SK-N-SH (cell line): ENCODE measurements around the gene AKT3. TPM values are rescaled to one million over a fixed set of nuclear protein-coding genes. Genes with fewer than 3 reads are reported as not detected.
A peak's percentile ranks its signal among the peaks of the same experiment; 100 is the strongest.
"Not testable (repeated sequence)": the region's sequence is repeated elsewhere in the genome, so short reads cannot be mapped to it uniquely, and the experiment has no call there.

Experiments
- CTCF ChIA-PET: fragments of 300-600, 350-600 bp; formaldehyde crosslinking; extraction: SDS; loops from one replicate; lab custom pipeline; 2021; lab: Yijun Ruan, JAX
- POLR2A ChIA-PET: fragments of 350-600 bp; sonication (Branson Sonifier 250); formaldehyde crosslinking; extraction: SDS; loops from one replicate; lab custom pipeline; 2020; ENCODE audit warnings: antibody characterized with exemption, inconsistent platforms; lab: Yijun Ruan, JAX
- DNase-seq: peaks from one replicate; pipeline ENCODE4 v3.0.0; 2012
- H2AFZ ChIP-seq: fragments of 200-600 bp; sonication (generic); 2 replicates; pipeline ENCODE4 v1.8.1; 2016; ENCODE audit warnings: antibody characterized with exemption, mild to moderate bottlenecking, low read depth
- H3F3A ChIP-seq: fragments of 200-600 bp; sonication (generic); replicated peaks from 2 replicates; pipeline ENCODE3; 2016; ENCODE audit warnings: antibody characterized with exemption, mild to moderate bottlenecking; ENCODE audit not compliant: insufficient read depth
- H3K27ac ChIP-seq, 2 experiments: fragments of 200-500 bp in 1 of 2; fragments of 200-600 bp in 1 of 2; sonication (Bioruptor generic) in 1 of 2; sonication (generic), shearing (Covaris generic) in 1 of 2; 2 replicates each; pipeline versions ENCODE4 v1.5.1 to v1.6.1; 2014 to 2016; ENCODE audit warnings: low read depth in 2 of 2, inconsistent platforms in 1 of 2, low read length in 1 of 2, mild to moderate bottlenecking in 1 of 2, mixed read lengths in 1 of 2
- H3K27me3 ChIP-seq: fragments of 200-600 bp; sonication (generic), shearing (Covaris generic); 2 replicates; pipeline ENCODE4 v1.6.1; 2016; ENCODE audit warnings: mixed run types; ENCODE audit not compliant: insufficient read depth
- H3K36me3 ChIP-seq, 2 experiments: fragments of 200-500 bp in 1 of 2; fragments of 200-600 bp in 1 of 2; sonication (Bioruptor generic) in 1 of 2; sonication (generic) in 1 of 2; replicated peaks in 1 of 2; 2 replicates each; pipeline versions ENCODE3 to v1.5.1; 2014 to 2016; ENCODE audit warnings: low read length in 1 of 2, mild to moderate bottlenecking in 1 of 2; ENCODE audit not compliant: insufficient read depth in 2 of 2, control insufficient read depth in 1 of 2
- H3K4me1 ChIP-seq, 2 experiments: fragments of 200-500 bp in 1 of 2; fragments of 200-600 bp in 1 of 2; sonication (Bioruptor generic) in 1 of 2; sonication (generic), shearing (Covaris generic) in 1 of 2; 2 replicates each; pipeline versions ENCODE4 v1.5.1 to v1.6.1; 2014 to 2016; ENCODE audit warnings: low read depth in 1 of 2, low read length in 1 of 2, mixed run types in 1 of 2; ENCODE audit not compliant: insufficient read depth in 2 of 2, control insufficient read depth in 1 of 2
- H3K4me2 ChIP-seq: fragments of 200-600 bp; sonication (generic), shearing (Covaris generic); 2 replicates; pipeline ENCODE4 v1.6.1; 2017; ENCODE audit warnings: mixed run types
- H3K4me3 ChIP-seq, 2 experiments: fragments of 200-500 bp in 1 of 2; fragments of 200-600 bp in 1 of 2; sonication (Bioruptor generic) in 1 of 2; sonication (generic), shearing (Covaris generic) in 1 of 2; 2 replicates each; pipeline versions ENCODE4 v1.5.1 to v1.8.1; 2014 to 2016; ENCODE audit warnings: low read depth in 2 of 2, inconsistent platforms in 1 of 2, low read length in 1 of 2, mild to moderate bottlenecking in 1 of 2, mixed read lengths in 1 of 2, moderate library complexity in 1 of 2
- H3K79me2 ChIP-seq: fragments of 200-600 bp; sonication (generic); 2 replicates; pipeline ENCODE4 v1.8.1; 2017; ENCODE audit warnings: mild to moderate bottlenecking; ENCODE audit not compliant: insufficient read depth
- H3K9ac ChIP-seq: fragments of 200-600 bp; sonication (generic); 2 replicates; pipeline ENCODE4 v1.6.1; 2017; ENCODE audit warnings: mixed run types
- H3K9me2 ChIP-seq: fragments of 200-600 bp; sonication (generic); 2 replicates; pipeline ENCODE4 v1.6.1; 2017; ENCODE audit warnings: mixed run types
- H3K9me3 ChIP-seq: fragments of 200-600 bp; sonication (generic); 2 replicates; pipeline ENCODE4 v1.6.1; 2017; ENCODE audit warnings: mixed run types, mild to moderate bottlenecking, moderate library complexity
- H4K20me1 ChIP-seq: fragments of 200-600 bp; sonication (generic); 2 replicates; pipeline ENCODE4 v1.6.1; 2017; ENCODE audit warnings: mild to moderate bottlenecking, mixed run types; ENCODE audit not compliant: insufficient read depth
- CHD2 ChIP-seq: fragments of 150-350 bp; IDR thresholded peaks from 2 replicates; pipeline ENCODE4 v1.6.1; 2018; ENCODE audit warnings: low read length; ENCODE audit not compliant: partially characterized antibody
- ELF1 ChIP-seq: IDR thresholded peaks from 2 replicates; pipeline ENCODE4 v1.4.0; 2012
- EP300 ChIP-seq, 2 experiments: IDR thresholded peaks; 2 replicates each; pipeline versions ENCODE4 v1.4.0 to v1.6.1; 2012; ENCODE audit warnings: borderline replicate concordance in 1 of 2, low read depth in 1 of 2, low read length in 1 of 2
- EZH2phosphoT487 ChIP-seq: fragments of 200-600 bp; sonication (generic); IDR thresholded peaks from 2 replicates; pipeline ENCODE4 v1.6.1; 2017; ENCODE audit warnings: low read depth, mixed run types, mild to moderate bottlenecking, antibody characterized with exemption, moderate library complexity, borderline replicate concordance
- FOSL2 ChIP-seq: IDR thresholded peaks from 2 replicates; pipeline ENCODE4 v1.4.0; 2012; ENCODE audit warnings: low read depth, mild to moderate bottlenecking, moderate library complexity, borderline replicate concordance
- FOXJ3 ChIP-seq: sonication (generic); formaldehyde crosslinking; IDR thresholded peaks from 2 replicates; pipeline ENCODE4 v1.5.1; 2020; ENCODE audit warnings: mild to moderate bottlenecking, missing genetic modification reagents
- GABPA ChIP-seq: IDR thresholded peaks from 2 replicates; pipeline ENCODE4 v1.4.0; 2012; ENCODE audit warnings: low read depth, mild to moderate bottlenecking
- GATA2 ChIP-seq: sonication (generic); formaldehyde crosslinking; IDR thresholded peaks from 2 replicates; pipeline ENCODE4 v1.5.0; 2020; ENCODE audit warnings: mild to moderate bottlenecking, missing genetic modification reagents
- IRF3 ChIP-seq: fragments of 150-350 bp; IDR thresholded peaks from 2 replicates; pipeline ENCODE4 v1.6.1; 2016; ENCODE audit warnings: mild to moderate bottlenecking, low read depth, low read length
- JUND ChIP-seq: IDR thresholded peaks from 2 replicates; pipeline ENCODE4 v1.4.0; 2012
- MEF2A ChIP-seq: IDR thresholded peaks from 2 replicates; pipeline ENCODE4 v1.4.0; 2012; ENCODE audit warnings: low read depth, borderline replicate concordance
- NFIC ChIP-seq: IDR thresholded peaks from 2 replicates; pipeline ENCODE4 v1.4.0; 2012; ENCODE audit warnings: borderline replicate concordance
- NRF1 ChIP-seq: IDR thresholded peaks from 2 replicates; pipeline ENCODE4 v1.6.1; 2012; ENCODE audit warnings: low read depth, mild to moderate bottlenecking, low read length
- RAD21 ChIP-seq: IDR thresholded peaks from 2 replicates; pipeline ENCODE4 v1.6.1; 2012; ENCODE audit warnings: mild to moderate bottlenecking, low read length
- RXRA ChIP-seq: IDR thresholded peaks from 2 replicates; pipeline ENCODE4 v1.4.0; 2012; ENCODE audit warnings: low read depth, mild to moderate bottlenecking, borderline replicate concordance
- TCF12 ChIP-seq: IDR thresholded peaks from 2 replicates; pipeline ENCODE4 v1.4.0; 2012
- USF2 ChIP-seq: fragments of 150-350 bp; IDR thresholded peaks from 2 replicates; pipeline ENCODE4 v1.6.1; 2017; ENCODE audit warnings: antibody characterized with exemption, low read length, low read depth, borderline replicate concordance
- YY1 ChIP-seq: IDR thresholded peaks from 2 replicates; pipeline ENCODE4 v1.4.0; 2012; ENCODE audit warnings: low read depth, mild to moderate bottlenecking
- WGBS: methylation state at CpG from one replicate; pipeline ENCODE4 v1.1.6; 2017; ENCODE audit warnings: low lambda C conversion rate; 5-methylcytosine and 5-hydroxymethylcytosine counted together
- polyA plus RNA-seq, 3 experiments: library from polyadenylated mRNA; depleted of rRNA; stranded (reverse); fragments of >200 nt; gene quantifications; 2 replicates each; pipeline ENCODE4 v1.2.3, GENCODE V29; 2012
- TF ChIP-seq, protein P1 (sequence below): IDR thresholded peaks from 2 replicates; pipeline ENCODE4 v1.4.0; 2012; ENCODE audit warnings: low read depth
- TF ChIP-seq, protein P2 (sequence below): IDR thresholded peaks from 2 replicates; pipeline ENCODE4; 2012

Gene AKT3
- polyA plus RNA-seq, 1 of the 3 experiments (the other 2 are of a cell fraction) = 12.7 TPM

- TF ChIP-seq JUND = peak; percentile 34; the same call in 1 of the 2 replicates
- TF ChIP-seq FOSL2 = peak; percentile 70
- TF ChIP-seq, protein P1, sequence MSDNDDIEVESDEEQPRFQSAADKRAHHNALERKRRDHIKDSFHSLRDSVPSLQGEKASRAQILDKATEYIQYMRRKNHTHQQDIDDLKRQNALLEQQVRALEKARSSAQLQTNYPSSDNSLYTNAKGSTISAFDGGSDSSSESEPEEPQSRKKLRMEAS = no peak
- TF ChIP-seq, protein P2, sequence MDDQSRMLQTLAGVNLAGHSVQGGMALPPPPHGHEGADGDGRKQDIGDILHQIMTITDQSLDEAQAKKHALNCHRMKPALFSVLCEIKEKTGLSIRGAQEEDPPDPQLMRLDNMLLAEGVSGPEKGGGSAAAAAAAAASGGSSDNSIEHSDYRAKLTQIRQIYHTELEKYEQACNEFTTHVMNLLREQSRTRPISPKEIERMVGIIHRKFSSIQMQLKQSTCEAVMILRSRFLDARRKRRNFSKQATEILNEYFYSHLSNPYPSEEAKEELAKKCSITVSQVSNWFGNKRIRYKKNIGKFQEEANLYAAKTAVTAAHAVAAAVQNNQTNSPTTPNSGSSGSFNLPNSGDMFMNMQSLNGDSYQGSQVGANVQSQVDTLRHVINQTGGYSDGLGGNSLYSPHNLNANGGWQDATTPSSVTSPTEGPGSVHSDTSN = peak; percentile 35
- TF ChIP-seq NFIC = peak; percentile 73
- TF ChIP-seq EP300 (IDR thresholded peaks at IDR 0.05; ENCODE audit: borderline replicate concordance in 1 of 2, low read depth in 1 of 2, low read length in 1 of 2) = no peak
- TF ChIP-seq, all 33 proteins: peak for 5
Observed at GRCh38 chr1:243883551-243883950, 33.5 kb upstream of the AKT3 start (continued).

DNA sequence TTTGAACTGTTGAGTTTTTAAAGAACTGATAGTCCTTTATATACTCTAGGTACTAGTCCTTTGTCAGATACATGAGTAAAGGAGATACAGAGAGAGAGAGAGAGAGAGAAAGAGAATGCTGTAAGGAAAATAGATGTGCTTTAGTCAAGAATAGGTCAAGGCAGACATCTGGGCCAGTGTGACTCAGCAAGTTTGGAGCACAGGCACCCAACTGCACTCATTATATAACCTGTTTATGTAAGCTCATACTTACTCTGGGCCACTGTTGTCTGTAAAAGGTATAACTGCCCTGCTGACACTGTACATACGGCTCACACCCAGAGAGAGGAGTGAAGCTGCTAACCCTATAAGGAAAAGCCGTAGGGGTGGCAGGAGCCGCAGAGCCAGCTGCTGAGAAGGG, 32.2 kb upstream of the AKT3 start:
- DNase-seq = no peak
- no peaks in the 10 kb centered on the region for H3F3A ChIP-seq
- ChIA-PET CTCF (interaction anchor here (0.6 kb wide), 1 partner anchor 390 kb away, joined by 3 read pairs; no protein-coding TSS in a partner anchor), POLR2A (no interaction called here)
- no peaks in the 10 kb centered on the region for H3K36me3 ChIP-seq
- H3K9me3 ChIP-seq = no peaks in the 10 kb centered on the region; the same call in 1 of the 2 replicates
- H3K27ac ChIP-seq = no peak overlapping the region
- H3K4me3 ChIP-seq = no peak overlapping the region
- no peaks in the 10 kb centered on the region; a peak in 1 of 4 replicates for H3K4me1 ChIP-seq
- TF ChIP-seq RAD21 = no peak
- no peak for TF ChIP-seq CHD2
- TF ChIP-seq FOXJ3 (CRISPR knock-in tag) = no peak
- TF ChIP-seq TCF12 = no peak
- no peak for TF ChIP-seq GABPA
- TF ChIP-seq YY1 = no peak
- no peak for TF ChIP-seq FOSL2
- no peak for TF ChIP-seq USF2
- TF ChIP-seq RXRA = no peak
- TF ChIP-seq GATA2 (CRISPR knock-in tag) = no peak
- TF ChIP-seq MEF2A = no peak
- TF ChIP-seq ELF1 = no peak
- TF ChIP-seq IRF3 = no peak
- no peak for TF ChIP-seq NRF1
- no peak for TF ChIP-seq EZH2phosphoT487
- no peaks in the 10 kb centered on the region for H4K20me1 ChIP-seq
- no peaks in the 10 kb centered on the region for H3K79me2 ChIP-seq
- H3K4me2 ChIP-seq = no peak overlapping the region
- H3K9me2 ChIP-seq = no peaks in the 10 kb centered on the region
- no peaks in the 10 kb centered on the region for H3K27me3 ChIP-seq
- H3K9ac ChIP-seq = no peak overlapping the region
- WGBS = 85% methylated on average over 3 of the region's 3 CpGs
- H2AFZ ChIP-seq = no peak overlapping the region

- H3K4me1 ChIP-seq, H3F3A ChIP-seq, H3K36me3 ChIP-seq, H2AFZ ChIP-seq, H4K20me1 ChIP-seq, H3K79me2 ChIP-seq, H3K27ac ChIP-seq, DNase-seq, POLR2A ChIA-PET, CTCF ChIA-PET, H3K4me3 ChIP-seq, H3K9me3 ChIP-seq, H3K9me2 ChIP-seq, H3K27me3 ChIP-seq, H3K4me2 ChIP-seq, H3K9ac ChIP-seq: not testable (repeated sequence)
- 82% methylated on average over 3 of the region's 3 CpGs for whole genome bisulfite sequencing
Observed at GRCh38 chr1:243877058-243877457, 27.0 kb upstream of the AKT3 start.
